Activated CD4-positive, alpha-beta T cell treated with anti-CD3 and anti-CD28 coated beads, Interleukin-2, amount 50 U/mL, for 1 hour (primary cell): Measurements from ENCODE around the gene RSKR.
A peak's percentile ranks its signal among the peaks of the same experiment; 100 is the strongest.
"Not testable (repeated sequence)": the region's sequence is repeated elsewhere in the genome, so short reads cannot be mapped to it uniquely, and the experiment has no call there.

Experiments
- DNase-seq: peaks from one replicate; pipeline ENCODE4 v3.0.0-alpha.2; 2020

RSKR gene

GRCh38 chr17:28622186-28622585 is 8.2 kb upstream of the RSKR start:
- no peak for DNase-seq

- no peak for DNase-seq
Observed at GRCh38 chr17:28620010-28620409, 6.0 kb upstream of the RSKR start.

GRCh38 chr17:28618464-28618863 is 4.5 kb upstream of the RSKR start:
- DNase-seq = no peak

GRCh38 chr17:28616281-28616680 is 2.3 kb upstream of the RSKR start:
- DNase-seq = no peak

- DNase-seq = no peak
Observed at GRCh38 chr17:28615260-28615940, 1.4 kb upstream of the RSKR start.

GRCh38 chr17:28612936-28613872 is 781 bp downstream of the RSKR start:
- DNase-seq = peak; percentile 32

GRCh38 chr17:28612531-28612930 is 1.5 kb downstream of the RSKR start:
- DNase-seq = no peak

- no peak for DNase-seq
Observed at GRCh38 chr17:28610376-28610775, 3.6 kb downstream of the RSKR start.

GRCh38 chr17:28604031-28604430 is 10.0 kb downstream of the RSKR start:
- not testable (repeated sequence) for DNase-seq

GRCh38 chr17:28599311-28600184 is 14.4 kb downstream of the RSKR start:
- peak; percentile 63 for DNase-seq

- DNase-seq = peak; percentile 94
Observed at GRCh38 chr17:28598799-28599310, 15.1 kb downstream of the RSKR start, which contains the start of gene SPAG5. Gene SPAG5 (minus strand): TSS chr17:28599025. CDS start chr17:28598946, 79 bp downstream.

- no peak for DNase-seq
Observed at GRCh38 chr17:28598389-28598788, 15.6 kb downstream of the RSKR start.

- DNase-seq = no peak
Observed at GRCh38 chr17:28597606-28598383, 16.2 kb downstream of the RSKR start.

GRCh38 chr17:28592260-28592659 is 21.7 kb downstream of the RSKR start:
- DNase-seq = no peak

- DNase-seq = no peak
Observed at GRCh38 chr17:28585851-28586250, 28.1 kb downstream of the RSKR start.

GRCh38 chr17:28584434-28584833 is 29.6 kb downstream of the RSKR start:
- no peak for DNase-seq

GRCh38 chr17:28582513-28582912 is 31.5 kb downstream of the RSKR start:
- no peak for DNase-seq

GRCh38 chr17:28580959-28581358 is 33.0 kb downstream of the RSKR start:
- DNase-seq = no peak

- DNase-seq = no peak
Observed at GRCh38 chr17:28579526-28579925, 34.5 kb downstream of the RSKR start.

GRCh38 chr17:28578246-28579195 is 35.5 kb downstream of the RSKR start:
- no peak for DNase-seq

GRCh38 chr17:28577466-28577824 is 36.5 kb downstream of the RSKR start:
- no peak for DNase-seq
